GM18526 (cell line): ENCODE measurements around the gene TFEB.

ENCODE experiments used
- POLR2A ChIP-seq: IDR thresholded peaks from 3 replicates; pipeline ENCODE4 v1.6.1; 2011; ENCODE audit not compliant: insufficient read length; ENCODE audit errors: extremely low read depth

TFEB gene

DNA sequence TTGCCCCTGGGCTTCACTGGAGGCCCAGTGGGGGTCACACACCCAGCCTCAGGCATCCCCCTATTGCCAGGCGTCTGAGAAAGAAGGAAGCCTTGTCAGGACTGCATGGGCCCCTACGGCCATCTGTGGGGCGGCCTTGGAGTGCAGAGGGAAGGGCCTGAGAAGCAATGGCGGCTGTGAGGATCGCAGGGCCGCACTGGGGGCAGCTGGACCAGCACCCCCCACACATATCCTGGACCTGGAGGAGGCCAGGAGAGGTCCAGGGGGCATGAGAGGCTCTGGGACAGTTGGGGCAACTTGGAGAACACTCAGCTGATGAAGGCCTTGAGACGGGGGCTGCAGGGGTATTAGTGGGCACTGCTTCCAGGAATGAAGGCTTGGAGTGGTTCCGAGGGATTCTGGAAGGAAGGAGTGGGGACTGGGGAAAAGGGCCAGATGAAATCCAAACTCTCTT lies 80.7 kb downstream of the TFEB start:
- no peak for TF ChIP-seq POLR2A

- TF ChIP-seq POLR2A: no peak
Measured at GRCh38 chr6:41654151-41654697, 81.2 kb downstream of the TFEB start.

- no peak for TF ChIP-seq POLR2A
Measured at GRCh38 chr6:41653691-41654090, 81.7 kb downstream of the TFEB start.

DNA sequence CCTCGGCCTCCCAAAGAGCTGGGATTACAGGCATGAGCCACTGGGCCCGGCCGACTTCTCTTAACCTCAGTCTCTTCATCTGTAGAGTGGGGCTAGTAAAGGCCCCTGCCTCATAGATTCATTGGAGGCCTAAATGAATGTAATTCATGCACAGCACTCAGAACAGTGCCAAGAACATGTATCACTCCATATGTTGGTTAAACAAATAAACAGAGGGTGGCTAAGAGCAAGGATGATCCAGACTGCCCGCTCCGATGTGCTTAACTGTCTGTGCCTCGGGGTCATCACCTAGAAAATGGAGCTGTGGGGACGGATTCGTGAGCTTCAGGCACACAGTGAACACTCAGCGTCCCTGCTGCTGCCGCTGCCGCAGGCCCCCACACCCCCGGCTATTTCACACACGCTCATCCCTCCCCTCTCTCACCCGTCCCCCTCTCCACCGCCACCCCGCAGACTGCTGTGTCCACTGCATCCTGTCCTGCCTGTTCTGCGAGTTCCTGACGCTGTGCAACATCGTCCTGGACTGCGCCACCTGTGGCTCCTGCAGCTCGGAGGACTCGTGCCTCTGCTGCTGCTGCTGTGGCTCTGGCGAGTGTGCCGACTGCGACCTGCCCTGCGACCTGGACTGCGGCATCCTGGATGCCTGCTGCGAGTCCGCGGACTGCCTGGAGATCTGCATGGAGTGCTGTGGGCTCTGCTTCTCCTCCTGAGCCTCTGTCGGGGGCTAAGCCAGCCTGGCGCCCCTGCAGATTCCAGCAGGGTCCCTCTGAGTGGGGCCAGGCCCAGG lies 82.3 kb downstream of the TFEB start:
- TF ChIP-seq POLR2A: no peak

DNA sequence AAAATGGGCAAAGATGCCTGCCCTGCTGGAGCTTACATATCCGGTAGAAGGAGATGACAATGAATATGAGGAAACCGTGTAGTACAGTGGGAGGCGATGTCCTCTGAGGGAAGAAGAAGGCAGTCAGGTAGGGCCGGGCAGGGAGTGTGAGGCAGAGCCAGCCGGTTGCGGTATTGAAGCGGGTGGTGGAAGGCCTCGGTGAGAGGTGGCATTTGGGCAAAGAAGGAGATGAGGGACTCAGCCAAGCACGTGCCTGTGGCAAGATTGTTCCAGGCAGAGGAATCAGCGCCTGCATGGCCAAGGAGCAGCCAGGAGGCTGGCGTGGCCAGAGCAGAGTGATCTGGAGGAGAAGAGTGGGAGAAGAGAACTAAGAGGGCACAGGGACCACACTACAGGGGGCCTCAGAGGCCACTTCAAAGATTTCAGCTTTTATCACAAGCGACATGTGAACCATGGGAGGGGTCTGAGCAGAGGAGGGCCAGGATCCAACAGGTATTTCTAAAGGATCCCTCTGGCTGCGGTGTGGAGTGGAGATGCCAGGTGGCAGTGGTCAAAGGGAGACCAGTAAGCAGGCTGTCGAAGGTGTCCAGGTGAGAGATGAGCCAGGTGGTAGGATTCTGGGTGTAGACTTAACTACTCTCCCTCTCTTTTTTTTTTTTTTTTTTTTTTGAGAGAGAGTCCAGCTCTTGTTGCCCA lies 83.3 kb downstream of the TFEB start:
- no peak for TF ChIP-seq POLR2A

GRCh38 chr6:41651246-41651961 lies 84.0 kb downstream of the TFEB start:
- TF ChIP-seq POLR2A: no peak

GRCh38 chr6:41650120-41650519 lies 85.3 kb downstream of the TFEB start:
- TF ChIP-seq POLR2A: no peak

DNA sequence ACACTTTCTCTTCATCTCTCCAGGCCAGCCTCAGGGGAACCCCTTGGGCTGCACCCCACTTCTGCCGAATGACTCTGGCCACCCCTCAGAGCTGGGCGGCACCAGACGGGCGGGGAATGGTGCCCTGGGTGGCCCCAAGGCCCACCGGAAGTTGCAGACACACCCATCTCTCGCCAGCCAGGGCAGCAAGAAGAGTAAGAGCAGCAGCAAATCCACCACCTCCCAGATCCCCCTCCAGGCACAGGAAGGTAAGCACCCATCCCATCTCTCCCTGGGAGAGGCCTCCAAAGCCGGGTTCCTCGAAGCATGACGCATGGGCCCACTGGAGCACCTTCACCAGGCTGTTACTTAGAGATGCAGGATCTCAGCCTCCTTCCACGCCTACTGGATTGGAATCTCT lies 85.8 kb downstream of the TFEB start:
- TF ChIP-seq POLR2A: no peak

DNA sequence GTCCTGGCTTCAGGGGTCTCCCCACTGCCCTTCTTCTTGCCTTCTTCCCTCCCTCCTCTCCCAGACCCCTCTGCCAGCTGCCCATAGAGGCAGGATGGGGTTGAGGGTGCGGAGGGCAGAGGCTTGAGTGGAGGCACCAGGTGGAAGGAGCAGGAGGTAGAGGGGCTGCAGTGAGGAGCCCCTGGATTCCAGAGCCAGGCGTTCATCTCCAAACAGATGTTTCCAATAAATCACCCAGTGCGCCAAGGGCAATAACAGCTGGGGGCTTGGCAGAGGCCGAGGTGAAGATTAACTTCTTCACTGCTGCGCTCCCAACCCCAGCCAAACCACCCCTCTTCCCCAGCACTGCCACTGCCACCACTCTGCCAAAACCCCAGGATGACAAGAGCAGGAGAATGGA lies 86.5 kb downstream of the TFEB start:
- no peak for TF ChIP-seq POLR2A

DNA sequence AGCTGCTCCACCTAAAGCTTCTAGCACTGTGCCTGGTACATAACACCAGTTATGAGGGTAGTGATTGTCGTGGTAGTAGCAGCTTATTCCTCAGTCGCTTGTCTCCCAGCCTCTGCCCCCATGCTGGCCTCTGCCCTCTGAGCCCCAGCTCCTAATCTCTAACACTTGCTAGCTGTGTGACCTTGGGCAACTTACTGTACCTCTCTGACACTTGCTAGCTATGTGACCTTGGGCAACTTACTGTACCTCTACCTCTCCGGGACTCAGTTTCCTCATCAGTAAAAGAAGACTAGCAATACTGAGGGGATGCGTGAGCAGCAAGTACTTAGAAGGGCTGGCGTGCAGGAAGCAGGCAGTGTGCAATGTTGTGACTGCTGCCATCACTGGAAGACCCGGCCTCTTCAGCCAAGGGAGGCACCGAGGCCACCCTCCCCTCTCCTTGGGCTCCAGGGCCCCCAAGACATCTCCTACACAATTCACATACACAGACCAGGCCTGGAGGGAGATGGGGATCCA lies 87.3 kb downstream of the TFEB start:
- TF ChIP-seq POLR2A: no peak

- TF ChIP-seq POLR2A: no peak
Measured at GRCh38 chr6:41647061-41647511, 88.3 kb downstream of the TFEB start.

DNA sequence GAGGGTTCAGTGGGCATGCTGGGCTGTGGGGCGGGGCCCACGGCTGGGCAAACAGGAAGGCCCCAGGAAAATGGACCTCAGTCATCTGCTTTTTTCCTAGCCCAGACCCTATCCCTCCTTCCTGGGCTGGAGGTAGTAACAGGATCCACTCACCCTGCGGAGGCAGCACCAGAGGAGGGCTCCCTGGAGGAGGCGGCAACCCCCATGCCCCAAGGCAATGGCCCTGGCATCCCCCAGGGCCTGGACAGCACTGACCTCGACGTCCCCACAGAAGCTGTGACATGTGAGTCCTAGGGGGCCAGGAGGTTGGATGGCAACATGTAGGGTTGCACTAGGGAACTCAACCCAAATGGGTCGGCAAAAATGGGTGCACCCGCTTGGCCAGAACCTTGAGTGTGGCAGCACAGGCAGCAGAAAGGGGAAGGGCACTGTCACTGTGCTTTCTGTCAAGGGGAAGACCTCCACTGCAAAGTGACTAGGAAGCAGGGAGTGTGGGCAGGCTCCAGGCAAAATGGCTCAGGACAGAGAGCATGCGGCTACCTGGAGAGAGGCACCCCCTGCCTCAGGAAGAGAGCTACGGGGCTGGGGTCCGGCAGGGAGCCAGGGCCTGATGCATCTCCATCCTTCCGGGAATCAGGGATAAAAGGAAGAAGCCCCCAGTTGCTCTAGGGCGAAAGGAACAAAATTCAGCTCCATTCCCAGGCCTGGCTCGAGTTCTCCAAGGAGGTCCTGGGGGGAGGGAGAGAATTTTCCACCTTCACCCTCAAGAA lies 89.2 kb downstream of the TFEB start:
- no peak for TF ChIP-seq POLR2A

DNA sequence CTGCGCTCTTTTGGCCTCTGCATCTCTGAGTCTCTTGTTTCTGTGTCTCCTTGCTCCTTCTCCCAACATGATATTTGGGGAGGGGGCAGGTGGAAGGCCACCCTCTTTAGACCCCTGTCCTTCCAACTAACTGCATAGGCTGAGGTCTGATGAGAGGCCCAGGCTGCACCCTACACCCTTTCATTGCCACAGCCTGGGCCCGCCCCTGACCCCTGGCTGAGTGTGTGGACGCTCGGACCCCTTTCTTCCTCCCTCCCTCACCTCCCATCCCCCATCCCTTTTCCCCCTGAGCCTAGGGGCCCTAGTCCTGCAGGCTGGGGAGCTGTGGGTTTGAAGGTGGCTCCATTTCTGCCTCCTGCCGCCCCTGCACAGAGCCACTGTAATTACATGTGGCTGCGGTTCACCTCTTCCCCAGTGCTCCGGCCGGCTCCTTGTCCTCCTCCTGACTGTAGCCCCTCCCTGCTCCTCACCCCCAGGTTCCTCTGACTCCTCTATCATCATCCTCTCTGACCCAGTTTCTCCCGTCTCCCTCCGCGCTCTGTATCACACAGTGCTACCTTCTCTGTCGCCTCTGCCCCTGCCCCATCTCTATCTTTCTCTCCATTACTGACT lies 90.3 kb downstream of the TFEB start:
- no peak for TF ChIP-seq POLR2A

DNA sequence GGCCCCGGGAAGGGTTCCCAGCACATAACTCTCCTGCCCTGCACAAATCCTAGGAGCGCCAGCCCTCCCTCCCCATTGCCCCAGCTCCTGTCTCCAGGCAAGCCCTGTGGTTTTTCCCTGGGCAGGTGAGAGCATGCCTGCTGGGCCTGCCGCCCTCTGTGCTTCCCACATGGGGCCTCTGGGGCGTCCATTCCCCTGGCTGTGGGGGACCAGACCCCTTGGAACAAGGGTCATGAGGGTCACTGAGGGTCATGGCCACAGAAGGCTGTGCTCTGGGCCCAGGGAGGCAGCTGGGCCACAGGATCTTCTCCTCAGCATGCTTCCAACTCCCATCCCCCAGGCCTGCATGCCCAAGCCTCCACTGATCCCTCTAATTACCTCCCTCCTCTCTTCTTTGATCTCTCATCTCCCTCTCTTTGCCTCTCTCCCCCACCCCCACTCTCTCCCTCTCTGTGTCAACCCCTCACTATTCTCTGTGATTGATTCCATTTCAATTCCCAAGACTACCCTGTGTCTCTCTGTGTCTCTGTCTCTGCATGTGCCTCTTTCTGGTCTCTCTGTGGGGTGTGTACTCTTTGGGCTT lies 91.0 kb downstream of the TFEB start:
- TF ChIP-seq POLR2A: no peak

- TF ChIP-seq POLR2A: no peak
Measured at GRCh38 chr6:41643899-41644269, 91.5 kb downstream of the TFEB start.
